Caco-2 (cell line): ENCODE data around the gene PSMC5. TPM values are rescaled to one million over a fixed set of nuclear protein-coding genes. Genes with fewer than 3 reads are reported as not detected.

Experiments used
- BruUV-seq: library from RNA; stranded (reverse); fragments of 400-500 nt; replicated peaks from 2 replicates; lab custom pipeline; 2021; lab: Mats Ljungman, UMichigan
- CTCF ChIA-PET: fragments of 300-600 bp; sonication (Branson Sonifier 250); formaldehyde crosslinking; loops from one replicate; lab custom pipeline; 2022; ENCODE audit warnings: antibody characterized with exemption; lab: Charles Lee
- POLR2A ChIA-PET: fragments of 300-600 bp; sonication (Branson Sonifier 250); formaldehyde crosslinking; loops from one replicate; lab custom pipeline; 2022; ENCODE audit warnings: antibody characterized with exemption; lab: Charles Lee
- DNase-seq, 2 experiments: peaks; one replicate each; pipeline versions ENCODE4 v3.0.0 to v3.0.0-alpha.2; 2020 to 2022
- H3K27me3 ChIP-seq: replicated peaks from 2 replicates; pipeline ENCODE4 v1.6.0; 2011; ENCODE audit warnings: low read length; ENCODE audit not compliant: control insufficient read depth, insufficient read depth
- H3K36me3 ChIP-seq: 2 replicates; pipeline ENCODE4 v1.5.1; 2011; ENCODE audit warnings: low read length; ENCODE audit not compliant: control insufficient read depth, insufficient read depth
- H3K4me1 ChIP-seq: fragments of 250-450 bp; sonication (Bioruptor Pico); 2 replicates; pipeline ENCODE4 v1.5.1; 2020; ENCODE audit warnings: mild to moderate bottlenecking
- H3K4me3 ChIP-seq: 2 replicates; pipeline ENCODE4 v1.5.1; 2011; ENCODE audit warnings: low read depth, mild to moderate bottlenecking, control low read depth, low read length
- H3K9me3 ChIP-seq: fragments of 250-450 bp; sonication (Bioruptor Pico); 2 replicates; pipeline ENCODE4 v1.5.1; 2020; ENCODE audit warnings: mild to moderate bottlenecking, moderate library complexity
- H3K27ac Mint-ChIP-seq: one replicate; pipeline ENCODE4 v1.8.0; 2022; ENCODE audit warnings: mixed read lengths; ENCODE audit not compliant: unreplicated experiment
- H3K27me3 Mint-ChIP-seq: one replicate; pipeline ENCODE4 v1.8.0; 2022; ENCODE audit warnings: mixed read lengths; ENCODE audit not compliant: insufficient read depth, unreplicated experiment
- H3K36me3 Mint-ChIP-seq: one replicate; pipeline ENCODE4 v1.8.0; 2022; ENCODE audit warnings: mild to moderate bottlenecking, mixed read lengths; ENCODE audit not compliant: insufficient read depth, unreplicated experiment
- H3K4me1 Mint-ChIP-seq: one replicate; pipeline ENCODE4 v1.8.0; 2022; ENCODE audit warnings: low read depth, mixed read lengths; ENCODE audit not compliant: unreplicated experiment
- H3K4me3 Mint-ChIP-seq: one replicate; pipeline ENCODE4 v1.8.0; 2022; ENCODE audit warnings: mild to moderate bottlenecking, moderate library complexity, mixed read lengths; ENCODE audit not compliant: unreplicated experiment
- H3K9me3 Mint-ChIP-seq: one replicate; pipeline ENCODE4 v1.8.0; 2022; ENCODE audit warnings: mixed read lengths; ENCODE audit not compliant: unreplicated experiment
- CTCF ChIP-seq, 2 experiments: fragments of 200-600 bp in 1 of 2; IDR thresholded peaks; 1 replicate in 1 of 2; 2 replicates in 1 of 2; pipeline versions ENCODE4 v1.5.1 to v1.8.0; 2011 to 2022; ENCODE audit warnings: antibody characterized with exemption in 1 of 2, control low read depth in 1 of 2, inconsistent platforms in 1 of 2, low read depth in 1 of 2, low read length in 1 of 2, mild to moderate bottlenecking in 1 of 2, moderate library complexity in 1 of 2; ENCODE audit not compliant: insufficient read depth in 1 of 2, severe bottlenecking in 1 of 2, unreplicated experiment in 1 of 2
- intact Hi-C: fragments of 100-400 bp; cut with micrococcal nuclease; formaldehyde crosslinking; loops from one replicate; pipeline ENCODE4 v1.10.0; 2022; ENCODE audit not compliant: unreplicated experiment
- total RNA-seq: library from RNA; stranded (reverse); gene quantifications from 2 replicates; pipeline ENCODE4 v1.2.3, GENCODE V29; 2022

PSMC5 gene
- total RNA-seq, 1 experiment from 2014 or later, result 197 TPM

- BruUV-seq, result no TSS peak
- intact Hi-C loops, result no loop called here
- Histone ChIP-seq H3K4me3 (no peak overlapping the region), H3K9me3 (no peaks in the 10 kb centered on the region), H3K27me3 (no peaks in the 10 kb centered on the region), H3K36me3 (peaks cover 7% of the 10 kb centered on the region), H3K4me1 (peaks cover 15% of the 10 kb centered on the region)
- ChIA-PET POLR2A (interaction anchor here (0.5 to 0.6 kb wide), 3 partner anchors 12 to 43 kb away, joined by 3 to 5 read pairs (median 5); partner anchors contain the start of gene DDX42), CTCF (no interaction called here)
- no peak for TF ChIP-seq CTCF (IDR thresholded peaks at IDR 0.05; ENCODE audit: insufficient read depth in 1 of 2, low read depth in 1 of 2, low read length in 1 of 2, severe bottlenecking in 1 of 2, unreplicated experiment in 1 of 2)
- no peak for DNase-seq
- Mint-ChIP-seq H3K9me3 (no peaks in the 10 kb centered on the region), H3K4me1 (peaks cover 20% of the 10 kb centered on the region), H3K4me3 (no peak overlapping the region), H3K27me3 (no peaks in the 10 kb centered on the region), H3K36me3 (peaks cover 100% of the 10 kb centered on the region), H3K27ac (no peak overlapping the region)
Observed at GRCh38 chr17:63816669-63817068, 10.6 kb upstream of the PSMC5 start.

GRCh38 chr17:63817736-63818385, 9.4 kb upstream of the PSMC5 start:
- Histone ChIP-seq H3K36me3 (peaks cover 6% of the 10 kb centered on the region), H3K9me3 (no peaks in the 10 kb centered on the region), H3K4me1 (peaks cover 15% of the 10 kb centered on the region), H3K27me3 (no peaks in the 10 kb centered on the region), H3K4me3 (no peak overlapping the region)
- DNase-seq, result no peak
- H3K9me3 Mint-ChIP-seq, result no peaks in the 10 kb centered on the region
- TSS peak; percentile 71 for BruUV-seq
- H3K27ac Mint-ChIP-seq, result peak overlapping the region; percentile 64
- peaks cover 100% of the 10 kb centered on the region for H3K36me3 Mint-ChIP-seq
- CTCF ChIA-PET, result interaction anchor here (1.6 kb wide), 1 partner anchor 10 kb away, joined by 4 read pairs; no protein-coding TSS in a partner anchor
- intact Hi-C loops, result no loop called here
- TF ChIP-seq CTCF (IDR thresholded peaks at IDR 0.05; ENCODE audit: insufficient read depth in 1 of 2, low read depth in 1 of 2, low read length in 1 of 2, severe bottlenecking in 1 of 2, unreplicated experiment in 1 of 2), result no peak
- peaks cover 20% of the 10 kb centered on the region for H3K4me1 Mint-ChIP-seq
- no peaks in the 10 kb centered on the region for H3K27me3 Mint-ChIP-seq
- H3K4me3 Mint-ChIP-seq, result no peak overlapping the region
- POLR2A ChIA-PET, result interaction anchor here (0.6 kb wide), 1 partner anchor 721 kb away, joined by 3 read pairs; no protein-coding TSS in a partner anchor

GRCh38 chr17:63819131-63819530, 8.1 kb upstream of the PSMC5 start:
- CTCF ChIA-PET, result interaction anchor here (1.6 kb wide), 1 partner anchor 9 kb away, joined by 4 read pairs; no protein-coding TSS in a partner anchor
- peaks cover 15% of the 10 kb centered on the region for H3K4me1 ChIP-seq
- BruUV-seq, result no TSS peak
- Mint-ChIP-seq H3K27ac (peak overlapping the region; percentile 80), H3K36me3 (peaks cover 100% of the 10 kb centered on the region), H3K4me1 (peaks cover 20% of the 10 kb centered on the region), H3K4me3 (no peak overlapping the region), H3K9me3 (no peaks in the 10 kb centered on the region), H3K27me3 (no peaks in the 10 kb centered on the region)
- H3K36me3 ChIP-seq, result peaks cover 6% of the 10 kb centered on the region
- TF ChIP-seq CTCF (IDR thresholded peaks at IDR 0.05; ENCODE audit: insufficient read depth in 1 of 2, low read depth in 1 of 2, low read length in 1 of 2, severe bottlenecking in 1 of 2, unreplicated experiment in 1 of 2), result no peak
- H3K4me3 ChIP-seq, result no peak overlapping the region
- POLR2A ChIA-PET, result interaction anchor here (0.6 kb wide), 1 partner anchor 9 kb away, joined by 7 read pairs; no protein-coding TSS in a partner anchor
- intact Hi-C loops, result no loop called here
- no peak for DNase-seq
- H3K9me3 ChIP-seq, result no peaks in the 10 kb centered on the region
- H3K27me3 ChIP-seq, result no peaks in the 10 kb centered on the region
